Aorta (tissue), 5 donors: ENCODE data around the gene ADD2. TPM values are rescaled to one million over a fixed set of nuclear protein-coding genes. Genes with fewer than 3 reads are reported as not detected.

ENCODE experiments used
- ATAC-seq: fragments of 200-7000 bp; cut with Tn5 transposase; one replicate; pipeline ENCODE4 v1.9.1; 2022; ENCODE audit warnings: moderate library complexity; ENCODE audit not compliant: low FRiP score
- DNase-seq, 2 donors: peaks; one replicate each; pipeline ENCODE4 v3.0.0-alpha.2; 2020
- H3K27ac ChIP-seq, 2 donors: one replicate each; pipeline ENCODE4 v1.5.1; 2013; ENCODE audit warnings: low read length in 2 of 2, mild to moderate bottlenecking in 2 of 2, moderate library complexity in 2 of 2, control low read depth in 1 of 2, inconsistent platforms in 1 of 2, low read depth in 1 of 2
- H3K27me3 ChIP-seq, 2 donors: one replicate each; pipeline ENCODE4 v1.6.1; 2013; ENCODE audit warnings: control low read depth in 1 of 2, low read length in 1 of 2, mild to moderate bottlenecking in 1 of 2, moderate library complexity in 1 of 2; ENCODE audit not compliant: insufficient read depth in 2 of 2, control insufficient read depth in 1 of 2
- H3K36me3 ChIP-seq, 2 donors: one replicate each; pipeline ENCODE4 v1.6.1; 2013; ENCODE audit warnings: control low read depth in 1 of 2, low read length in 1 of 2, mild to moderate bottlenecking in 1 of 2; ENCODE audit not compliant: insufficient read depth in 2 of 2, control insufficient read depth in 1 of 2
- H3K4me1 ChIP-seq, 2 donors: one replicate each; pipeline ENCODE4 v1.6.1; 2013; ENCODE audit warnings: low read length in 2 of 2, control low read depth in 1 of 2, mild to moderate bottlenecking in 1 of 2, moderate library complexity in 1 of 2; ENCODE audit not compliant: insufficient read depth in 2 of 2, control insufficient read depth in 1 of 2
- H3K4me3 ChIP-seq, 2 donors: one replicate each; pipeline ENCODE4 v1.5.1; 2013; ENCODE audit warnings: low read length in 2 of 2, control low read depth in 1 of 2, mild to moderate bottlenecking in 1 of 2
- H3K9me3 ChIP-seq: one replicate; pipeline ENCODE4 v1.6.1; 2013; ENCODE audit warnings: mild to moderate bottlenecking, low read length; ENCODE audit not compliant: control insufficient read depth
- WGBS, 2 donors: extraction: QIAGEN DNeasy Blood & Tissue Kit; methylation state at CpG; one replicate each; pipeline ENCODE4 v1.1.7; 2013; 5-methylcytosine and 5-hydroxymethylcytosine counted together
- intact Hi-C, 2 donors: fragments of 100-400 bp; cut with DNase I; formaldehyde crosslinking; loops; one replicate each; pipeline versions ENCODE4 v1.14.2 to v1.15.0; 2022
- polyA plus RNA-seq, 2 donors: library from polyadenylated mRNA; stranded (reverse); fragments of 200-250 nt; gene quantifications; one replicate each; pipeline ENCODE4 v1.2.3, GENCODE V29; 2013
- total RNA-seq, 2 donors: library from RNA; stranded (reverse); fragmentation: NEBNext Ultra II Directional; extraction: Animal tissue kit (Norgen Biotek cat#: 25700); gene quantifications; one replicate each; pipeline ENCODE4 v1.2.1, GENCODE V29; 2021
- donor health status: healthy with polysubstance abuse.
- donor health status: Bipolar disorder and iron deficiency.
- donor health status: DM: no; HTN: no; CAD: no.
- donor health status: DM: no; HTN: no; CAD: no.
- donor health status: DM: yes; HTN: yes; CAD: no.

Gene ADD2
- total and polyA plus RNA-seq, 4 donors: 0.15 to 5.3 (median 1.7) TPM; not detected in 1

DNA sequence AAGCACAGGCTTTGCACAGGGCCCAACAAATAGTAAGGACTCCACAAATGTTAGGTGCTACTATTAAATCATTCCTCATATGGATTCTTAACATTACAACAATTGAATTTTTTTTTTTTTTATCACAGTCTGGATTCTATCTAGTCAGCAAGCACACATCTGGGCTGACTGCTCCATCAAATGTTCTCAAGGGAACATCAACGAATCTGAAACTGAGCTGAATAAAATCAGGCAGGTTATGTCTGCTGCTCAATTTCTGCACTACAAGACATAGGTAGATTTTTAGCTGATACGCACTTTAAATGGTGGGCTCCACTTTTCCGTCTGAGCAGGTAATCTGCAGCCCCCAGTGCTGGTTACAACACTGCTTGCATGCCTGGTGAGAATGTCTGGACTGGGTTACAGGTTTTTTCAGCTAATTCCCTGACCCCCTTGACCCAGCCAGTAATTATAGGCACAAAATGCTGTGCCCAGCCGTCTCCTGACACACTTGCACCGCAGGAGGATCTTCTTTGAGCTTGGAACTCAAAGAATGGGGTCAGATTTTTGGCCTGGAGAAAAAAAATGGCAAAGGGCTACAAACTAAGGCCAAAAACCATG, 44.6 kb downstream of the ADD2 start:
- 70 to 71% methylated on average over 5 of the region's 5 CpGs for WGBS, 2 donors
- no peaks in the 10 kb centered on the region for H3K36me3 ChIP-seq

DNA sequence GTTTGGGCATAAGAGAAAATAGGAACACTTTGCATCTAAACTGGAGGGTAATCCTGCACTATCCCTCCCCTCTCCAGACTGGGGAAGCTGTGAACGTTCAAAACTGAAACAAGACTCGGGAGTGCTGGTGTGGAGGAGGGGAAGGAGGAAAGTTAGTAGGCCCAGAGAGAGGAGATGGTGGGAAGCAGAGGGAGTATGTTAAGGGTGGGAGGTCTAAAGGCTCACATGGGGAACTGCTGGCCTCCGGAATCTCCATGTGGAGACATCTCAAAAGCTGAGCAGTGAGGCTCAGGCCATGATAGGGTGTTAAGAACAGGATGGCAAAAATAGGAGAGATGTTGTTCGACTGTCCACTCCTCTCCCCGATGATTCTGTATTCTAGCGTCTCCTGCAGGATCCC, 47.9 kb downstream of the ADD2 start:
- no peak for DNase-seq
- intact Hi-C loops: no loop called here
- no peaks in the 10 kb centered on the region for H3K9me3 ChIP-seq
- WGBS, 2 donors: 68 to 74% methylated on average over 6 of the region's 6 CpGs
- H3K4me3 ChIP-seq: no peak overlapping the region
- no peaks in the 10 kb centered on the region for H3K36me3 ChIP-seq
- H3K4me1 ChIP-seq: no peaks in the 10 kb centered on the region
- no peak for ATAC-seq
- no peak overlapping the region for H3K27ac ChIP-seq
- H3K27me3 ChIP-seq: no peaks in the 10 kb centered on the region

More for the DNA sequence above, 44.6 kb downstream of the ADD2 start:
- Histone ChIP-seq H3K4me3 (no peak overlapping the region), H3K27me3 (no peaks in the 10 kb centered on the region), H3K9me3 (no peaks in the 10 kb centered on the region), H3K4me1 (no peaks in the 10 kb centered on the region), H3K27ac (no peak overlapping the region)
- intact Hi-C loops: no loop called here
- DNase-seq: no peak
- ATAC-seq: no peak

DNA sequence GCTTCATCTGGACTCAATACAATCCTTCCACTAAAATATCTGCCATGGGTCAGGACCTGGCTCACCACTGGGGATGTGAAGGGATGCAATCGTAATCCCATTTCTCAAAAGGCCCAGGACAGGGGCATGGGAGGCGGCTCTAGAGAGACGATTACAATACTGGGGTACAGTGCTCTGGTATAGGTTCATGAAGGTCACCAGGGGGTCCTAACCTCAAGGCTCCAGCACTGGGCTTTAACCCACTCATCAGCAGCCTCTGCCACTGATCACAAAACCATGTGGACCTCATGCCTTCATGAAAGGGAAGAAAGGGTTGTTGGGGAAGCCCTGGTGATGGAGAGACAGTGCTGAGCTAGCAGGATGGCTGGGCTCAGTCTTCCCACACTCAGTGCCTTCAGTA, 48.8 kb downstream of the ADD2 start:
- H3K27ac ChIP-seq: no peak overlapping the region
- ATAC-seq (no peak), DNase-seq (no peak)
- no peaks in the 10 kb centered on the region for H3K9me3 ChIP-seq
- no peaks in the 10 kb centered on the region for H3K36me3 ChIP-seq
- 60 to 61% methylated on average over 3 of the region's 3 CpGs for WGBS, 2 donors
- no peak overlapping the region for H3K4me3 ChIP-seq
- no peaks in the 10 kb centered on the region for H3K27me3 ChIP-seq
- intact Hi-C loops: no loop called here
- H3K4me1 ChIP-seq: no peaks in the 10 kb centered on the region

DNA sequence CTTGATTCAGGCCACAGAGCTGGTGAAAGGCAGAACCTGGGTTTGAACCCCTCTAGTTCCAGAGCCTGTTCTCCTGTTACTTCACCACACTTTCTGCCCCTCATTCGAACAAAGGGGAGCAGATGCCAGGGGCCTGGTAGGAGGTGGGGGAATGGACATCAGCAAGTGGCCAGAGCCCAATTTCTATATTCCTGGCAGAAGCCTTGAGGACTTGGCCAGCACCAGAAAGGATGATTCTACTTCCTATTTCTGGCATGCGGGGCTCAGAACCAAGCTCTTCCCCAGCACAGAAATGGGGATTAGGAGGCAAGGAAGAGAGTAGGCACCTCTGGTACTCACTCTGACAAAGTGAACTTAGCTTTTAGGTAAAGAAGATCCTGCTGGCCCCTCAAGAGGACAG, 49.3 kb downstream of the ADD2 start:
- intact Hi-C loops: no loop called here
- Histone ChIP-seq H3K27me3 (no peaks in the 10 kb centered on the region), H3K27ac (no peak overlapping the region), H3K4me1 (no peaks in the 10 kb centered on the region), H3K9me3 (no peaks in the 10 kb centered on the region), H3K36me3 (no peaks in the 10 kb centered on the region), H3K4me3 (no peak overlapping the region)
- DNase-seq (no peak), ATAC-seq (no peak)
- 81 to 84% methylated on average over 2 of the region's 2 CpGs for WGBS, 2 donors

DNA sequence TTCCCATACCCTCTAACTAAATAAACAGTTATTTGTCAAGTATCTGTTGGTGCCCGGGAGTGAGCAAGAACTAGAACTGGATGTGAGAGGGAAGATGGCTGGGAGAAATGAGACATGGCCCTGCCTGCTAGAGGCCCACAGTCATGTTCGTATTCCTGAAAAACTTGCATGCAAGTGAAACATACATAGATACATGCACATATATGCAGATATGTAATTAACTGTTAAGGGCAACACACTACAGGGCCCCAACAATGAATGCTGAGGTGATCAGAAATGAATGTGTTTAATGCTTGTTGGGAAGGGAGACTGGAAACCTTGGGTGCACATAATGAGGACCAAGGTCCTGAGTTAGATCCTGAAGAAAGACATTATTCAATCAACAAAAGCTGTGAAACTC, 49.8 kb downstream of the ADD2 start:
- no peaks in the 10 kb centered on the region for H3K4me1 ChIP-seq
- intact Hi-C loops: no loop called here
- no peaks in the 10 kb centered on the region for H3K36me3 ChIP-seq
- no peak overlapping the region for H3K4me3 ChIP-seq
- DNase-seq: no peak
- H3K27ac ChIP-seq: no peak overlapping the region
- H3K27me3 ChIP-seq: no peaks in the 10 kb centered on the region
- WGBS, 2 donors: 56 to 73% methylated on average over 2 of the region's 2 CpGs
- no peak for ATAC-seq
- H3K9me3 ChIP-seq: no peaks in the 10 kb centered on the region

DNA sequence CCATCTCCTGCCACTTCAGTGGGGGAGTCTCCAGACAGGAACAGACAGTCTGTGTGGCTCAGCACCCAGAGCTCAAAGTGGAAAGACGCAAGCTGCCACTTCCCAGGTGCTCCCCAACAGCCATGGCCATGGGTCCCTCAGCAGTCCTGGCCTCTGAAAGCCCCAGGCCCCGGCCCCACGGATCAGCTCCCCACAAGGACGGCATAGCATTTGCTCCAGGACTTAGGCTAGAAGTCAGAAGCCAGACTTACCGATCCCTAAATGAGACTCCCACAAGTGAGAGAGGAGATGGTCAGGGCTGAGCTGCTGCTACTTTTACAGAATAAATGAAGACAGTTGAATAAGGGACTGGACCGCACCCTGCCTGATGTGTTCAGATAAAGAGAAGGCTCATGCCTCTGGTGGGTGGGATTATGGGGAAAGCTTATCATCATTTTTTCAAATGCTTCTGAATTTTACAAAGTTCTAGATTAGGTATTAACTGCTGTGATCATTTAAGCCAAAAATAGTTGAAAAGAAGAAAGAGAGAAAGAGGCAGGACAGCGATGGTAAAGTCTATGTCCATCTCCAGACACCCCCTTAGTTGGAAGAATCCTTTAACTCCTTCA, 50.5 kb downstream of the ADD2 start:
- intact Hi-C loops: no loop called here
- WGBS, 2 donors: 73 to 75% methylated on average over 7 of the region's 7 CpGs

DNA sequence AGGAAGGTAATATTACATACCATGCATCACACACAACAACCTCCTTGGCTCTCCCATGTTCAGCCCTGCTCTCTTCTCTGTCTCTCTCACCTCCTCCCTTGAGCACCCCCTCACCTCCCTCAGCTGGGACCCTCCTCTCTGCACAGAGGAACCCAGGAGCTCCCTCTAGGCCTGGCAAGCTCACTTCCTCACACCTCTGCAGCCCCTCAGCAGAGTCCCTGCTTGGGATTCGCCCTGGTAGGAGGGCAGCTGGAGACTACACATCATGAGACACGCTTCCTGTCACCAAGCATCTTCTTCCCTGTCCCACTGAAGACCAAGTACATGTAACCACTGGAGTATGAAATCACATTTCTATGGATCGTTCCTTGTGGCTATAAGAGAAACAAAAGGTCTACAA, 51.0 kb downstream of the ADD2 start:
- 79 to 83% methylated on average over 3 of the region's 3 CpGs for WGBS, 2 donors
- intact Hi-C loops: no loop called here
- no peaks in the 10 kb centered on the region for H3K4me1 ChIP-seq
- ATAC-seq: no peak
- DNase-seq: no peak
- H3K4me3 ChIP-seq: no peak overlapping the region
- H3K36me3 ChIP-seq: no peaks in the 10 kb centered on the region
- H3K9me3 ChIP-seq: no peaks in the 10 kb centered on the region
- H3K27me3 ChIP-seq: no peaks in the 10 kb centered on the region
- H3K27ac ChIP-seq: no peak overlapping the region

More for the DNA sequence above, 50.5 kb downstream of the ADD2 start:
- H3K9me3 ChIP-seq: no peaks in the 10 kb centered on the region
- no peak for ATAC-seq
- no peak overlapping the region for H3K27ac ChIP-seq
- no peaks in the 10 kb centered on the region for H3K4me1 ChIP-seq
- H3K36me3 ChIP-seq: no peaks in the 10 kb centered on the region
- no peak overlapping the region for H3K4me3 ChIP-seq
- DNase-seq: no peak
- H3K27me3 ChIP-seq: no peaks in the 10 kb centered on the region

DNA sequence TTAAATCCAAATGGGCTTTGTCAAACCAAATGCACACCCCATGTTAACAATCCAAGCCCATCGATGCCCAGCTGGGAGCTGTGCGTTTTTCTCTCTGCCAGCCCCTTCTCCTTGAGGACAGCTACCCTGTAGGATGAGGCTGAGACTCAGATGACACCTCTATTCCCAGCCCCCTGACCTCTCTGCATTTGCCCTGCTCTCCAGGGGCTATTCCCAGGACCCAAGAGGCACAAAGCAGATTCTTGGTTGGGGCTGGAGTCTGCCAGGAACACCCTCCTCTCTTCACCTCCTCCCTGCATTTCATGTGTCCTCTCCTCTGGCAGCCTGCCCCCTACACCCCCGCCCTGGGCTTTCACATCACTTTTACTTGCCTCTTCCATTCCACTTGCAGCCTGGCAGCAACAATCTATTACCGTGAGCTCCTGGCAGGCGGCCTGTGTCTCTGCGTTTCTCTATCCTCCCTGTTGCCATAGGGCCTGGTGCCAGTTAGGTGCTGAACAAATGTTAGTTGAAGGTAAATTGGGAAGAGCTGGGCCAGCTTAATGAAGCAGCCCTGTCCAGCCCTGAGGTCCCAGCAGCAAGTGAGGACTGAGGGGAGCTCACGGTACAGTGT, 51.8 kb downstream of the ADD2 start:
- DNase-seq (no peak), ATAC-seq (no peak)
- intact Hi-C loops: no loop called here

More for the DNA sequence above, 51.8 kb downstream of the ADD2 start:
- Histone ChIP-seq H3K9me3 (no peaks in the 10 kb centered on the region), H3K4me1 (no peaks in the 10 kb centered on the region), H3K4me3 (no peak overlapping the region), H3K27ac (no peak overlapping the region), H3K36me3 (no peaks in the 10 kb centered on the region), H3K27me3 (no peaks in the 10 kb centered on the region)
- WGBS, 2 donors: 48 to 59% methylated on average over 7 of the region's 7 CpGs
